Measurements from ENCODE around the gene FAM163B.
"Not testable (repeated sequence)": the region's sequence is repeated elsewhere in the genome, so short reads cannot be mapped to it uniquely, and the experiment has no call there.

The FAM163B gene

GRCh38 chr9:133569121-133569785, 39.9 kb downstream of the FAM163B start:
- H3K9me3 ChIP-seq (ENCODE audit: control insufficient read depth, low read length) = no peaks in the 10 kb centered on the region
- 93 to 94% methylated on average over 14 of the region's 14 CpGs for WGBS, 2 experiments
- peaks cover 18% of the 10 kb centered on the region for H3K4me1 ChIP-seq (ENCODE audit: control insufficient read depth, insufficient read depth, low read length)
- H3K4me3 ChIP-seq (ENCODE audit: insufficient read depth, low read depth, low read length) = no peak overlapping the region
- no peak overlapping the region for H3K27ac ChIP-seq (ENCODE audit: insufficient read depth, low read depth, low read length, poor library complexity, severe bottlenecking)
- H3K27me3 ChIP-seq (ENCODE audit: control insufficient read depth, insufficient read depth, low read length, poor library complexity, severe bottlenecking) = no peaks in the 10 kb centered on the region
- no peaks in the 10 kb centered on the region for H3K36me3 ChIP-seq (ENCODE audit: control insufficient read depth, insufficient read depth, low read length)

DNA sequence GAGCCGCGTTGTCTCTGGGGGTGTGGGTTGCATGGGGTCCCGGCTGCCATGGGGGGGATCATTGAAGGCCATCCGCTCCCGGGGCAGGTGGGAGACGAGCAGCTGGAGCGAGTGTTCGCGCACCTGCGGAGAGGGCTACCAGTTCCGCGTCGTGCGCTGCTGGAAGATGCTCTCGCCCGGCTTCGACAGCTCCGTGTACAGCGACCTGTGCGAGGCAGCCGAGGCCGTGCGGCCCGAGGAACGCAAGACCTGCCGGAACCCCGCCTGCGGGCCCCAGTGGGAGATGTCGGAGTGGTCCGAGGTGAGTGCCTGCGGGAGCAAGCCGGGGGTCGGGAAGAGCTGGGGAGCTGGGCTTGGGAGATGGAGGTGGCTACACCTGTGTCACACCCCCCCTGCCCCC, 41.0 kb downstream of the FAM163B start:
- Histone ChIP-seq H3K4me1 (ENCODE audit: control insufficient read depth, insufficient read depth, low read length) (peaks cover 18% of the 10 kb centered on the region), H3K27me3 (ENCODE audit: control insufficient read depth, insufficient read depth, low read length, poor library complexity, severe bottlenecking) (no peaks in the 10 kb centered on the region), H3K36me3 (ENCODE audit: control insufficient read depth, insufficient read depth, low read length) (no peaks in the 10 kb centered on the region), H3K27ac (ENCODE audit: insufficient read depth, low read depth, low read length, poor library complexity, severe bottlenecking) (no peak overlapping the region), H3K4me3 (ENCODE audit: insufficient read depth, low read depth, low read length) (no peak overlapping the region), H3K9me3 (ENCODE audit: control insufficient read depth, low read length) (no peaks in the 10 kb centered on the region)
- WGBS, 2 experiments = 92 to 93% methylated on average over 33 of the region's 33 CpGs

GRCh38 chr9:133566817-133567216, 42.4 kb downstream of the FAM163B start:
- H3K36me3 ChIP-seq (ENCODE audit: control insufficient read depth, insufficient read depth, low read length) = no peaks in the 10 kb centered on the region
- no peaks in the 10 kb centered on the region for H3K27me3 ChIP-seq (ENCODE audit: control insufficient read depth, insufficient read depth, low read length, poor library complexity, severe bottlenecking)
- H3K9me3 ChIP-seq (ENCODE audit: control insufficient read depth, low read length) = no peaks in the 10 kb centered on the region
- H3K27ac ChIP-seq (ENCODE audit: insufficient read depth, low read depth, low read length, poor library complexity, severe bottlenecking) = no peak overlapping the region
- WGBS, 2 experiments = 94 to 95% methylated on average over 17 of the region's 17 CpGs
- no peak overlapping the region for H3K4me3 ChIP-seq (ENCODE audit: insufficient read depth, low read depth, low read length)
- peaks cover 18% of the 10 kb centered on the region for H3K4me1 ChIP-seq (ENCODE audit: control insufficient read depth, insufficient read depth, low read length)

- 90 to 92% methylated on average over 14 of the region's 14 CpGs for WGBS, 2 experiments
- peaks cover 18% of the 10 kb centered on the region for H3K4me1 ChIP-seq (ENCODE audit: control insufficient read depth, insufficient read depth, low read length)
- H3K4me3 ChIP-seq (ENCODE audit: insufficient read depth, low read depth, low read length) = no peak overlapping the region
- H3K27me3 ChIP-seq (ENCODE audit: control insufficient read depth, insufficient read depth, low read length, poor library complexity, severe bottlenecking) = no peaks in the 10 kb centered on the region
- no peaks in the 10 kb centered on the region for H3K36me3 ChIP-seq (ENCODE audit: control insufficient read depth, insufficient read depth, low read length)
- H3K9me3 ChIP-seq (ENCODE audit: control insufficient read depth, low read length) = no peaks in the 10 kb centered on the region
- H3K27ac ChIP-seq (ENCODE audit: insufficient read depth, low read depth, low read length, poor library complexity, severe bottlenecking) = no peak overlapping the region
Measured at GRCh38 chr9:133566382-133566781, 42.8 kb downstream of the FAM163B start.

- H3K27ac ChIP-seq (ENCODE audit: insufficient read depth, low read depth, low read length, poor library complexity, severe bottlenecking) = no peak overlapping the region
- no peaks in the 10 kb centered on the region for H3K9me3 ChIP-seq (ENCODE audit: control insufficient read depth, low read length)
- no peak overlapping the region for H3K4me3 ChIP-seq (ENCODE audit: insufficient read depth, low read depth, low read length)
- 81 to 83% methylated on average over 11 of the region's 11 CpGs for WGBS, 2 experiments
- H3K4me1 ChIP-seq (ENCODE audit: control insufficient read depth, insufficient read depth, low read length) = peaks cover 17% of the 10 kb centered on the region
- no peaks in the 10 kb centered on the region for H3K36me3 ChIP-seq (ENCODE audit: control insufficient read depth, insufficient read depth, low read length)
- no peaks in the 10 kb centered on the region for H3K27me3 ChIP-seq (ENCODE audit: control insufficient read depth, insufficient read depth, low read length, poor library complexity, severe bottlenecking)
Measured at GRCh38 chr9:133564451-133565116, 44.6 kb downstream of the FAM163B start.

- H3K9me3 ChIP-seq (ENCODE audit: control insufficient read depth, low read length); H3K4me3 ChIP-seq (ENCODE audit: insufficient read depth, low read depth, low read length); H3K27me3 ChIP-seq (ENCODE audit: control insufficient read depth, insufficient read depth, low read length, poor library complexity, severe bottlenecking); H3K27ac ChIP-seq (ENCODE audit: insufficient read depth, low read depth, low read length, poor library complexity, severe bottlenecking); H3K36me3 ChIP-seq (ENCODE audit: control insufficient read depth, insufficient read depth, low read length): not testable (repeated sequence)
- peaks cover 17% of the 10 kb centered on the region for H3K4me1 ChIP-seq (ENCODE audit: control insufficient read depth, insufficient read depth, low read length)
Measured at GRCh38 chr9:133563814-133564213, 45.4 kb downstream of the FAM163B start.

DNA sequence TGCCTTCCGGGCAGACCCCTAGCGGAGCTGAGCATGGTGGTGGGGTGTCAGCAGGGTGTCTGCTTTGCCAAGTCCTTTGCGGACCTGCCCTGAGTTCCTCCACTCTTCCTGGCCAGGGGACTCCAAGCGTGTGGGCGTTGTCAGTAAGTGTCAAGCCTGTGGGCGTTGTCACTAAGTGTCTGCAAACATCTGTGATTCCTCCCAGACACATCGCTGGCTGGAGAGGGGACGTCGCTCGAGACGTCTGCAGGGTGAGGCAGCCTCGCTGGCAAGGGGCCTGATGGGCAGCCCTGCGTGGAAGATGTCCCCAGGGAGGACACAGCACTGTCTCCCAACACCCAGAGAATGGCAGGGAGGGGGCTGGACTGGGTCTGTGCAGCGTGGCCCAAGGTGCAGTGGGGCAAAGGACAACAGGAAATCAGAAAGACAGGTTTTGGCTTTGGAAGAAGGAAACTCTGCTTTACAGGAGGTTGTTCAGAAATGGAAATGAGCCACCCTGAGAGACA, 45.8 kb downstream of the FAM163B start:
- no peaks in the 10 kb centered on the region for H3K36me3 ChIP-seq (ENCODE audit: control insufficient read depth, insufficient read depth, low read length)
- no peaks in the 10 kb centered on the region for H3K9me3 ChIP-seq (ENCODE audit: control insufficient read depth, low read length)
- H3K4me1 ChIP-seq (ENCODE audit: control insufficient read depth, insufficient read depth, low read length) = peaks cover 22% of the 10 kb centered on the region
- 57 to 64% methylated on average over 14 of the region's 14 CpGs for WGBS, 2 experiments
- H3K27ac ChIP-seq (ENCODE audit: insufficient read depth, low read depth, low read length, poor library complexity, severe bottlenecking) = no peak overlapping the region
- H3K4me3 ChIP-seq (ENCODE audit: insufficient read depth, low read depth, low read length) = no peak overlapping the region
- no peaks in the 10 kb centered on the region for H3K27me3 ChIP-seq (ENCODE audit: control insufficient read depth, insufficient read depth, low read length, poor library complexity, severe bottlenecking)

DNA sequence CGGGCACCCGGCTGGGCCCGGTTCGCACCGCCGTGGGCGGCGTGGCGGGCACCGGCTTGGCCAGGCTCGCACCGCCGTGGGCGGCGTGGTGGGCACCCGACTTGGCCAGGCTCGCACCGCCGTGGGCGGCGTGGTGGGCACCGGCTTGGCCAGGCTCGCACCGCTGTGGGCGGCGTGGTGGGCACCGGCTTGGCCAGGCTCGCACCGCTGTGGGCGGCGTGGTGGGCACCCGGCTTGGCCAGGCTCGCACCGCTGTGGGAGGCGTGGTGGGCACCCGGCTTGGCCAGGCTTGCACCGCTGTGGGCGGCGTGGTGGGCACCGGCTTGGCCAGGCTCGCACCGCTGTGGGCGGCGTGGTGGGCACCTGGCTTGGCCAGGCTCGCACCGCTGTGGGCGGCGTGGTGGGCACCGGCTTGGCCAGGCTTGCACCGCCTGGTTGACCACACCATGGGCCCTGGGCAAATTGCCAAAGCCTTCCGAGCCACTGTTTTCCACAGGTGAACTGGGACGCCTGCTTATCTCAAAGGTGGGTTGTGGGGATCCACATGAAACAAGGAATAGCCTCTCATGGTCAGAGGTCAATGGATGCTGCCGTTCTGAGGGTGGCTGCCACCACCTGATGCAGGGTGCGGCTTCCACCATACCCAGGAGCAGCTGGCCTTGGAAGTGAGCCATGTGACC, 46.4 kb downstream of the FAM163B start:
- Histone ChIP-seq H3K27ac (ENCODE audit: insufficient read depth, low read depth, low read length, poor library complexity, severe bottlenecking) (no peak overlapping the region), H3K4me1 (ENCODE audit: control insufficient read depth, insufficient read depth, low read length) (peaks cover 28% of the 10 kb centered on the region), H3K4me3 (ENCODE audit: insufficient read depth, low read depth, low read length) (no peak overlapping the region), H3K9me3 (ENCODE audit: control insufficient read depth, low read length) (no peaks in the 10 kb centered on the region), H3K36me3 (ENCODE audit: control insufficient read depth, insufficient read depth, low read length) (no peaks in the 10 kb centered on the region), H3K27me3 (ENCODE audit: control insufficient read depth, insufficient read depth, low read length, poor library complexity, severe bottlenecking) (no peaks in the 10 kb centered on the region)
- 93 to 94% methylated on average over 53 to 54 of the region's 54 CpGs for WGBS, 2 experiments

GRCh38 chr9:133561976-133562554, 47.1 kb downstream of the FAM163B start:
- H3K9me3 ChIP-seq (ENCODE audit: control insufficient read depth, low read length) = no peaks in the 10 kb centered on the region
- 89% methylated on average over 32 of the region's 32 CpGs for WGBS, 2 experiments
- no peaks in the 10 kb centered on the region for H3K36me3 ChIP-seq (ENCODE audit: control insufficient read depth, insufficient read depth, low read length)
- peaks cover 35% of the 10 kb centered on the region for H3K4me1 ChIP-seq (ENCODE audit: control insufficient read depth, insufficient read depth, low read length)
- no peaks in the 10 kb centered on the region for H3K27me3 ChIP-seq (ENCODE audit: control insufficient read depth, insufficient read depth, low read length, poor library complexity, severe bottlenecking)
- H3K27ac ChIP-seq (ENCODE audit: insufficient read depth, low read depth, low read length, poor library complexity, severe bottlenecking) = no peak overlapping the region
- H3K4me3 ChIP-seq (ENCODE audit: insufficient read depth, low read depth, low read length) = no peak overlapping the region

DNA sequence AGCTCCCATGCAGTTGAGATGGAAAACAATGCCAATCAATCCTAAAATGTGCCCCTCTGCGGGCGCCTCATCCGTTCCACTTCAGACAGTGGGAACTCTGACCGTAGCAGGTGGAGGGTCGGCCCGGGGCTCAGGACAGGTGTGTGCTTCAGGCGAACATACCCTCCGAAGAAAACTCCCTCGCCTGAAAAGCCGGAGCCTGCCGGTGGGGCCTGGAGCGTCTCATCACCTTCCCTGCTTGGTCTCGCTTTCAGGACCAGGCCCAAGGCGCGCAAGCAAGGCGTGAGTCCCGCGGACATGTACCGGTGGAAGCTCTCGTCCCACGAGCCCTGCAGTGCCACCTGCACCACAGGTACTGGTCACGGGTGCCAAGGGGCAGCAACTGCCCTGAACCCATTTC, 48.2 kb downstream of the FAM163B start:
- H3K4me3 ChIP-seq (ENCODE audit: insufficient read depth, low read depth, low read length) = no peak overlapping the region
- no peak overlapping the region for H3K27ac ChIP-seq (ENCODE audit: insufficient read depth, low read depth, low read length, poor library complexity, severe bottlenecking)
- H3K36me3 ChIP-seq (ENCODE audit: control insufficient read depth, insufficient read depth, low read length) = no peaks in the 10 kb centered on the region
- H3K4me1 ChIP-seq (ENCODE audit: control insufficient read depth, insufficient read depth, low read length) = peaks cover 43% of the 10 kb centered on the region
- no peaks in the 10 kb centered on the region for H3K27me3 ChIP-seq (ENCODE audit: control insufficient read depth, insufficient read depth, low read length, poor library complexity, severe bottlenecking)
- H3K9me3 ChIP-seq (ENCODE audit: control insufficient read depth, low read length) = no peaks in the 10 kb centered on the region
- 94 to 96% methylated on average over 22 of the region's 22 CpGs for WGBS, 2 experiments
